ENCODE results near the gene ATF6B. TPM values are rescaled to one million over a fixed set of nuclear protein-coding genes. Genes with fewer than 3 reads are reported as not detected.

The ATF6B gene
- total and polyA plus RNA-seq, 2 experiments from 2014 or later: 43.0 to 60.8 TPM

DNA sequence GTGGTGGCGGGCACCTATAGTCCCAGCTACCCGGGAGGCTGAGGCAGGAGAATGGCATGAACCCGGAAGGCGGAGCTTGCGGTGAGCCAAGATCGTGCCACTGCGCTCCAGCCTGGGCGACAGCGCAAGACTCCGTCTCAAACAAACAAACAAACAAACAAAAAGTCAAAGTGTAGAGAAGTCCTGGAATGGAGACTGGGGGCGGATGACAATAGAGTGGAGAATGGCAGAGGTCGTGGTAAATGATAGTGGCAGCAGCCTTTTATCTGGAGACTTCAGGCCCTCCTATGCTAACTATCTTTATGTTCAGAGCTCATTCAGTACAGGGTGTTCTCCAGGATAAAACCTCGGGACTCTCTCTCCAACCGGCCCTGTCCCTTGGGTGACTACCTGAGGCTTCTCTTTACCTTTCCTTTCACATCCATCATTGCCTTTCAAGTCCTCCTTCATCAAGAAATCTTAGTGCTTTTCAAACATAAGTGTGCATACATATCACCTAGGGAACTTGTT, 3.4 kb upstream of the ATF6B start:
- H3K36me3 ChIP-seq: no peaks in the 10 kb centered on the region
- peaks cover 18% of the 10 kb centered on the region for H3K4me1 ChIP-seq (ENCODE audit: low read depth)
- no peak for TF ChIP-seq CTCF (IDR thresholded peaks at IDR 0.05; ENCODE audit: low read depth, low read length)
- H3K9me3 ChIP-seq (ENCODE audit: low read depth): no peaks in the 10 kb centered on the region
- H3K27me3 ChIP-seq: no peaks in the 10 kb centered on the region
- no peak overlapping the region for H3K27ac ChIP-seq
- DNase-seq (ENCODE audit: low read depth in 1 of 2, low spot score in 1 of 2): no peak
- H3K4me3 ChIP-seq: no peak overlapping the region

DNA sequence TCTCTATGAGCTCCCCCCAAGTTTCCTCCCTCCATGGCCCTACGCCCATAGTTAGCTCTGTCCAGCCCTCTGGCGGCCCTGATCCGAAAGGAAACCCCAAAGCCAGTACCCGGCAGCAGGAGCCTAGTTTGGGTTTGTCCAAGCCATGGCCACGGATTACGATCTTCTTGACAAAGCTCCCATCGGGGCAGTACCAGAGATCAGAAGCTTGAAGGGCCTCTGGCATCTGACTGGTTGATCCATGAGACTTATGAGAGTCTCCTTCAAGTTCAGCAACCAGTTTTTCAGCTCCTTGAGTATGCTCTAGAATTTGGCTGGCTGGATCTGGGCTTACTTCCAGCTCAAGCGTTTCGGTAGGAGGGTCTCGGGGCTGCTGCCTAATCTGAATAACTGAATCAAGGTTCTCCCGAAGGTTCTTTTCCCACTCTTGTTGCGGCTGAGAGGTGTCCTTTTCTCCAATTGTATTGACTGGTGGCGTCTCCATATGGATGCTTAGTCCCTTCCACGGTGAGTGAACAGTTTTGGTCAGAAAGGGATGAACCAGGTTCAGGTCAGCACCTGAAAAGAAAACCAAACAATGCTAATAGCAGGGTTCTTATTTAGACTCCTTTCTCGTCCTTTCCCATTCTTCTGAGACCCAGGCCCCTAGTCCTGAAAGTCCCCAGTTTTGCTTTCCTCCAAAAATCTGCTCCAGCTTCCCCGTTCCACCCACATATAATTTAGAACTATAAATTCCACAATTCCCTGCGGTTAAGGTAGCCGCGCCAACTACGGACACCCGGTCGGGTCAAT, 1.4 kb upstream of the ATF6B start:
- H3K27me3 ChIP-seq: no peaks in the 10 kb centered on the region
- no peaks in the 10 kb centered on the region for H3K9me3 ChIP-seq (ENCODE audit: low read depth)
- peak overlapping the region; percentile 64 for H3K27ac ChIP-seq
- no peak for TF ChIP-seq CTCF (IDR thresholded peaks at IDR 0.05; ENCODE audit: low read depth, low read length)
- no peaks in the 10 kb centered on the region for H3K36me3 ChIP-seq
- peaks cover 18% of the 10 kb centered on the region for H3K4me1 ChIP-seq (ENCODE audit: low read depth)
- peak overlapping the region; percentile 69 for H3K4me3 ChIP-seq
- DNase-seq (ENCODE audit: low read depth in 1 of 2, low spot score in 1 of 2): no peak

- peaks cover 18% of the 10 kb centered on the region for H3K4me1 ChIP-seq (ENCODE audit: low read depth)
- no peaks in the 10 kb centered on the region for H3K36me3 ChIP-seq
- peak overlapping the region; percentile 6 for H3K27ac ChIP-seq
- H3K27me3 ChIP-seq: no peaks in the 10 kb centered on the region
- no peak for TF ChIP-seq CTCF (IDR thresholded peaks at IDR 0.05; ENCODE audit: low read depth, low read length)
- DNase-seq (ENCODE audit: low read depth in 1 of 2, low spot score in 1 of 2): no peak
- H3K9me3 ChIP-seq (ENCODE audit: low read depth): no peaks in the 10 kb centered on the region
- H3K4me3 ChIP-seq: no peak overlapping the region
These were observed 778 bp upstream of the ATF6B start for GRCh38 chr6:32128751-32129296.

DNA sequence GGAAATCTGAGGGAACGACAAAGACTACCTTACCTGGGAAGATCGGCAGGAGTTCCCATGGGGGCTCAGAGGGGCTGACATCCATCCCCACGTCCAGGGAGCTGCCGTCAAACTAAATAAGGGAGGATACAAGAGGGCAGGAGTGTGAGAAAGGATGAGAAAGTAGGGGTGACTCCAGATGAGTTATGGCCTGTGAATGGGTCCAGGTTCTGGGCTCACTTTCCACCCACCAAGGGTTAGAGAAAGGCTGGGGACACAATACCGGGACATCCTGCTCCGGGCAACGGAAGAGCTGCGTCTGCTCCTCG, 683 bp downstream of the ATF6B start:
- H3K4me1 ChIP-seq (ENCODE audit: low read depth): peaks cover 18% of the 10 kb centered on the region
- DNase-seq (ENCODE audit: low read depth in 1 of 2, low spot score in 1 of 2): no peak
- no peaks in the 10 kb centered on the region for H3K36me3 ChIP-seq
- TF ChIP-seq CTCF (IDR thresholded peaks at IDR 0.05; ENCODE audit: low read depth, low read length): no peak
- H3K27ac ChIP-seq: peak overlapping the region; percentile 93
- H3K9me3 ChIP-seq (ENCODE audit: low read depth): no peaks in the 10 kb centered on the region
- H3K27me3 ChIP-seq: no peaks in the 10 kb centered on the region
- H3K4me3 ChIP-seq: peak overlapping the region; percentile 57

GRCh38 chr6:32126880-32127279, 1.2 kb downstream of the ATF6B start:
- peak overlapping the region; percentile 93 for H3K27ac ChIP-seq
- H3K36me3 ChIP-seq: no peaks in the 10 kb centered on the region
- H3K4me3 ChIP-seq: peak overlapping the region; percentile 57

More at GRCh38 chr6:32126880-32127279, 1.2 kb downstream of the ATF6B start:
- DNase-seq (ENCODE audit: low read depth in 1 of 2, low spot score in 1 of 2): no peak
- Histone ChIP-seq H3K4me1 (ENCODE audit: low read depth) (peaks cover 18% of the 10 kb centered on the region), H3K27me3 (no peaks in the 10 kb centered on the region), H3K9me3 (ENCODE audit: low read depth) (no peaks in the 10 kb centered on the region)
- no peak for TF ChIP-seq CTCF (IDR thresholded peaks at IDR 0.05; ENCODE audit: low read depth, low read length)
